ENCODE results near the gene SLC39A3. TPM values are rescaled to one million over a fixed set of nuclear protein-coding genes. Genes with fewer than 3 reads are reported as not detected.

Gene SLC39A3
- total RNA-seq, 2 experiments from 2014 or later = 7.6 to 7.9 TPM

GRCh38 chr19:2755811-2756210 lies 16.0 kb upstream of the SLC39A3 start:
- intact Hi-C loops (cut with DNase I, micrococcal nuclease) = no loop called here
- peaks cover 5% of the 10 kb centered on the region for H3K4me1 Mint-ChIP-seq (ENCODE audit: low read depth)
- no peaks in the 10 kb centered on the region for H3K9me3 Mint-ChIP-seq
- POLR2A ChIA-PET = interaction anchor here (0.6 kb wide), 1 partner anchor 23 kb away, joined by 3 read pairs; no protein-coding TSS in a partner anchor
- DNase-seq (no peak), ATAC-seq (ENCODE audit: poor library complexity) (no peak)
- TF ChIP-seq CTCF (IDR thresholded peaks at IDR 0.05) = no peak
- CTCF ChIA-PET = interaction anchor here (1.0 kb wide), 1 partner anchor 148 kb away, joined by 3 read pairs; no protein-coding TSS in a partner anchor
- Histone ChIP-seq H3K27ac (ENCODE audit: low read depth in 1 of 2, low read length in 2 of 2) (no peak overlapping the region), H3K27me3 (ENCODE audit: control insufficient read depth in 1 of 2, insufficient read depth in 2 of 2, low read length in 2 of 2) (no peaks in the 10 kb centered on the region), H3K4me3 (ENCODE audit: low read length) (no peak overlapping the region), H3K4me1 (ENCODE audit: insufficient read depth, low read length) (no peaks in the 10 kb centered on the region), H3K36me3 (ENCODE audit: insufficient read depth, low read length) (peaks cover 39% of the 10 kb centered on the region), H3K9me3 (ENCODE audit: control insufficient read depth in 1 of 2, insufficient read depth in 1 of 2, low read length in 2 of 2) (no peaks in the 10 kb centered on the region)
- no peak overlapping the region for H3K27ac Mint-ChIP-seq
- peaks cover 30% of the 10 kb centered on the region for H3K36me3 Mint-ChIP-seq (ENCODE audit: low read depth)
- no peak overlapping the region for H3K4me3 Mint-ChIP-seq
- H3K27me3 Mint-ChIP-seq = no peaks in the 10 kb centered on the region

- Histone ChIP-seq H3K36me3 (ENCODE audit: insufficient read depth, low read length) (peaks cover 37% of the 10 kb centered on the region), H3K27me3 (ENCODE audit: control insufficient read depth in 1 of 2, insufficient read depth in 2 of 2, low read length in 2 of 2) (no peaks in the 10 kb centered on the region), H3K27ac (ENCODE audit: low read depth in 1 of 2, low read length in 2 of 2) (no peak overlapping the region), H3K9me3 (ENCODE audit: control insufficient read depth in 1 of 2, insufficient read depth in 1 of 2, low read length in 2 of 2) (no peaks in the 10 kb centered on the region), H3K4me1 (ENCODE audit: insufficient read depth, low read length) (no peaks in the 10 kb centered on the region), H3K4me3 (ENCODE audit: low read length) (no peak overlapping the region)
- ChIA-PET CTCF (no interaction called here), POLR2A (interaction anchor here (0.6 kb wide), 1 partner anchor 23 kb away, joined by 3 read pairs; no protein-coding TSS in a partner anchor)
- Mint-ChIP-seq H3K9me3 (no peaks in the 10 kb centered on the region), H3K4me3 (no peak overlapping the region), H3K36me3 (ENCODE audit: low read depth) (peaks cover 26% of the 10 kb centered on the region), H3K27me3 (no peaks in the 10 kb centered on the region), H3K27ac (no peak overlapping the region), H3K4me1 (ENCODE audit: low read depth) (peaks cover 5% of the 10 kb centered on the region)
- no peak for ATAC-seq (ENCODE audit: poor library complexity)
- TF ChIP-seq CTCF (IDR thresholded peaks at IDR 0.05) = no peak
- intact Hi-C loops (cut with DNase I, micrococcal nuclease) = no loop called here
- DNase-seq = no peak
These were observed 15.6 kb upstream of the SLC39A3 start for GRCh38 chr19:2755448-2755705.

- Mint-ChIP-seq H3K36me3 (ENCODE audit: low read depth) (peaks cover 26% of the 10 kb centered on the region), H3K4me1 (ENCODE audit: low read depth) (peaks cover 5% of the 10 kb centered on the region), H3K27ac (no peak overlapping the region), H3K27me3 (no peaks in the 10 kb centered on the region), H3K4me3 (no peak overlapping the region), H3K9me3 (no peaks in the 10 kb centered on the region)
- intact Hi-C loops (cut with DNase I, micrococcal nuclease) = no loop called here
- H3K9me3 ChIP-seq (ENCODE audit: control insufficient read depth in 1 of 2, insufficient read depth in 1 of 2, low read length in 2 of 2) = no peaks in the 10 kb centered on the region
- H3K27me3 ChIP-seq (ENCODE audit: control insufficient read depth in 1 of 2, insufficient read depth in 2 of 2, low read length in 2 of 2) = no peaks in the 10 kb centered on the region
- TF ChIP-seq CTCF (IDR thresholded peaks at IDR 0.05) = no peak
- ATAC-seq (ENCODE audit: poor library complexity) = no peak
- peaks cover 37% of the 10 kb centered on the region for H3K36me3 ChIP-seq (ENCODE audit: insufficient read depth, low read length)
- no peak overlapping the region for H3K27ac ChIP-seq (ENCODE audit: low read depth in 1 of 2, low read length in 2 of 2)
- POLR2A ChIA-PET = no interaction called here
- no peak overlapping the region for H3K4me3 ChIP-seq (ENCODE audit: low read length)
- no peaks in the 10 kb centered on the region for H3K4me1 ChIP-seq (ENCODE audit: insufficient read depth, low read length)
- no peak for DNase-seq
- CTCF ChIA-PET = no interaction called here
These were observed 15.0 kb upstream of the SLC39A3 start for GRCh38 chr19:2754659-2755447.
